Heart right ventricle (tissue), 16 donors: ENCODE data around the gene RPS19. TPM values are rescaled to one million over a fixed set of nuclear protein-coding genes. Genes with fewer than 3 reads are reported as not detected.
A peak's percentile ranks its signal among the peaks of the same experiment; 100 is the strongest.

Experiments used
- ATAC-seq, 8 donors: fragments of 200-7000 bp; cut with Tn5 transposase; one replicate each; pipeline ENCODE4 v1.9.1; 2020; ENCODE audit warnings: mild to moderate bottlenecking in 8 of 8, moderate library complexity in 8 of 8, moderate number of reproducible peaks in 1 of 8
- DNase-seq, 2 donors: peaks; one replicate each; pipeline ENCODE4 v3.0.0-alpha.2; 2020
- H3K27ac ChIP-seq, 10 donors: fragments of 200-600 bp; sonication (generic) in 2 of 10; one replicate each; pipeline versions ENCODE4 v1.5.0 to v1.8.0; 2020 to 2022; ENCODE audit warnings: mild to moderate bottlenecking in 3 of 10
- H3K27me3 ChIP-seq, 7 donors: fragments of 200-600 bp; one replicate each; pipeline ENCODE4 v1.8.0; 2021 to 2022; ENCODE audit warnings: mild to moderate bottlenecking in 2 of 7
- H3K36me3 ChIP-seq, 9 donors: fragments of 200-600 bp; sonication (generic) in 1 of 9; one replicate each; pipeline versions ENCODE4 v1.5.0 to v1.8.0; 2020 to 2022; ENCODE audit warnings: mild to moderate bottlenecking in 2 of 9
- H3K4me1 ChIP-seq, 9 donors: fragments of 200-600 bp; sonication (generic) in 1 of 9; one replicate each; pipeline versions ENCODE4 v1.5.0 to v1.8.0; 2020 to 2022; ENCODE audit warnings: mild to moderate bottlenecking in 4 of 9
- H3K4me3 ChIP-seq, 10 donors: fragments of 200-600 bp; sonication (generic) in 2 of 10; one replicate each; pipeline versions ENCODE4 v1.5.0 to v1.8.0; 2020 to 2022; ENCODE audit warnings: mild to moderate bottlenecking in 7 of 10, moderate library complexity in 2 of 10
- H3K9me3 ChIP-seq, 11 donors: fragments of 200-600 bp in 10 of 11; sonication (generic) in 2 of 11; one replicate each; pipeline versions ENCODE4 v1.5.0 to v1.8.0; 2013 to 2022; ENCODE audit warnings: mild to moderate bottlenecking in 2 of 11, control low read depth in 1 of 11, moderate library complexity in 1 of 11
- WGBS, 2 donors: extraction: QIAGEN DNeasy Blood & Tissue Kit; methylation state at CpG; one replicate each; pipeline ENCODE4 v1.1.7; 2013; ENCODE audit warnings: inconsistent platforms in 1 of 2; 5-methylcytosine and 5-hydroxymethylcytosine counted together
- intact Hi-C, 10 donors: fragments of 100-400 bp; cut with DNase I; formaldehyde crosslinking; loops; one replicate each; pipeline versions ENCODE4 v1.11.1 to v1.14.2; 2022
- polyA plus RNA-seq, 2 donors: library from polyadenylated mRNA; stranded (reverse); fragments of 200-250 nt; gene quantifications; one replicate each; pipeline ENCODE4 v1.2.3, GENCODE V29; 2013
- total RNA-seq, 10 donors: library from RNA; stranded (reverse); fragmentation: NEBNext Ultra II Directional in 3 of 10; extraction: Animal tissue kit (Norgen Biotek cat#: 25700) in 3 of 10; gene quantifications; one replicate each; pipeline versions ENCODE4 v1.2.1 to v1.2.4, GENCODE V29; 2021 to 2023
- TF ChIP-seq, protein P1 (sequence below), 9 donors: fragments of 200-600 bp; sonication (generic) in 2 of 9; IDR thresholded peaks; one replicate each; pipeline versions ENCODE4 v1.5.0 to v1.8.0; 2021 to 2022; ENCODE audit warnings: antibody characterized with exemption in 9 of 9, mild to moderate bottlenecking in 5 of 9, moderate library complexity in 1 of 9
- donor health status: Arrhythmogenic right ventricular cardiomyopathy.
- donor health status: ischemic (EF 13 %, LVEDD 7.1; RV severe dilation, severe dysfunction).
- donor health status: healthy with polysubstance abuse.
- donor health status: DM: no; HTN: yes; CAD: no.
- donor health status: DM: no; HTN: no; CAD: no.
- donor health status: ischemic (EF 25% LVEDD 6.9; RV normal size, moderate dysfunction).
- donor health status: ischemic (EF 25% LVEDD 5.7; RV mildly dilated, moderate dysfunction).
- donor health status: healthy.
- donor health status: DM: yes; HTN: yes; CAD: no.
- donor health status: Ischemic cardiomyopathy.
- donor health status: ischemic (EF 35%, LVEDD 5.7; RV mildly dilated, moderate dysfunction).
- donor health status: nonischemic (EF 11% LVEDD 7.7; RV severe dilation, severe dysfunction).
- donor health status: DM: yes; HTN: yes; CAD: no.
- donor health status: PGD.
- donor health status: ischemic (EF 29% LVEDD 5.4; RV normal size, mild dysfunction).
- donor health status: nonischemic (EF 23%, LVEDD 6.1; RV moderate dilation, normal function).

The RPS19 gene
- total and polyA plus RNA-seq, 12 donors = 446 to 1,996 (median 596) TPM

DNA sequence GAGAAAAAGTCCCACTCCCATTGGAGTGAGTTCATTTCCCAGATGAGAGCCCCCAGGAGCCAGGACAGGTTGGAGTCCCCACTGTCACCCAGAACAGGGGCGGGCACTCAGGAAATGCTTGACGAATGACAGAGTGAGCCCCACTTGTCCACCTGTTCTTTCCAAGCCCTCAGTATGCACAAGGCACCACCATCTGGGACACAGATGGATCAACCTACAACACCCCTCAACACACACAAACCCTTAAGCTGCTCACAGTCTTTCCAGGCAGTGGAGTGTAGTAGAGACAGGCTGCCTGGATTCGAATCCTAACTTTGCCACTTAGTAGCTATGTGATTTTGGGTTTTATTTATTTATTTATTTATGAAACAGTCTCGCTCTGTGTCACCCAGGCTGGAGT, 30.9 kb downstream of the RPS19 start:
- Histone ChIP-seq H3K4me3 (no peak overlapping the region), H3K36me3 (peaks cover 0 to 74% (median 25%) of the 10 kb centered on the region in 9 donors), H3K27ac (no peak overlapping the region), H3K9me3 (no peaks in the 10 kb centered on the region), H3K4me1 (peaks cover 0 to 39% (median 20%) of the 10 kb centered on the region in 9 donors), H3K27me3 (no peaks in the 10 kb centered on the region)
- TF ChIP-seq, protein P1, sequence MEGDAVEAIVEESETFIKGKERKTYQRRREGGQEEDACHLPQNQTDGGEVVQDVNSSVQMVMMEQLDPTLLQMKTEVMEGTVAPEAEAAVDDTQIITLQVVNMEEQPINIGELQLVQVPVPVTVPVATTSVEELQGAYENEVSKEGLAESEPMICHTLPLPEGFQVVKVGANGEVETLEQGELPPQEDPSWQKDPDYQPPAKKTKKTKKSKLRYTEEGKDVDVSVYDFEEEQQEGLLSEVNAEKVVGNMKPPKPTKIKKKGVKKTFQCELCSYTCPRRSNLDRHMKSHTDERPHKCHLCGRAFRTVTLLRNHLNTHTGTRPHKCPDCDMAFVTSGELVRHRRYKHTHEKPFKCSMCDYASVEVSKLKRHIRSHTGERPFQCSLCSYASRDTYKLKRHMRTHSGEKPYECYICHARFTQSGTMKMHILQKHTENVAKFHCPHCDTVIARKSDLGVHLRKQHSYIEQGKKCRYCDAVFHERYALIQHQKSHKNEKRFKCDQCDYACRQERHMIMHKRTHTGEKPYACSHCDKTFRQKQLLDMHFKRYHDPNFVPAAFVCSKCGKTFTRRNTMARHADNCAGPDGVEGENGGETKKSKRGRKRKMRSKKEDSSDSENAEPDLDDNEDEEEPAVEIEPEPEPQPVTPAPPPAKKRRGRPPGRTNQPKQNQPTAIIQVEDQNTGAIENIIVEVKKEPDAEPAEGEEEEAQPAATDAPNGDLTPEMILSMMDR (IDR thresholded peaks at IDR 0.05) = no peak
- DNase-seq = no peak
- no peak for ATAC-seq
- intact Hi-C loops = no loop called here
- WGBS, 2 donors = 92 to 98% methylated on average over 4 of the region's 4 CpGs

DNA sequence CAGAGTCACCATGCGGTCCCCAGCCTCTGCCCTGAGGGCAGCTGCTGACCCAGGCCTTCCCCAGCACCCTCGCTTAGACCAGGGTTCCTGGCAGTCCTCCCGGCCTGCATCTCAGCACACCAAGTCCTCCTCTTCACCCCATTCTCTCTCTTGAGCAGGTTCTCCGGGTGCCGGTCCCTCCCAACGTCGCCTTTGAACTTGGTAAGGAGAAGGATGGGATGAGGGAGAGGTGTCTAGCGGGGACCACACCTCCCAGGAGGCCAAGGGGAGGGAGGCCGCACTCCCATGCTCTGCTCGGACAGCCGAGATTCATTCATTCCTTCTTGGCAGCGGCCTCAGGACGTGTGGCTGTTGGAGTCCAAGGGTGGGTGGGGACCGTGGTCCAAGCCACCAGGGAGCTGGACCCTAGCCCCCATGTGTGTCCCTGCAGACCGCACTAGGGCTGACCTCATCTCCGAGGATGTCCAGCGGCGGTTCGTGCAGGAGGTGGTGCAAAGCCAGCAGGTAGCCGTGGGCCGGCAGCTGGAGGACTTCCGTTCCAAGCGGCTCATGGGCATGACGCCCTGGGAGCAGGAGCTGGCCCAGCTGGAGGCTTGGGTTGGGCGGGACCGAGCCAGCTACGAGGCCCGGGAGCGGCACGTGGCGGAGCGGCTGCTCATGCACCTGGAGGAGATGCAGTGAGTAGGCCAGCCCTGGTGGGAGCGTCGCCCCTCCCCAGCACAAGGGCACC, 32.3 kb downstream of the RPS19 start:
- TF ChIP-seq, protein P1 (IDR thresholded peaks at IDR 0.05) = no peak
- WGBS, 2 donors = 86 to 91% methylated on average over 34 of the region's 34 CpGs

DNA sequence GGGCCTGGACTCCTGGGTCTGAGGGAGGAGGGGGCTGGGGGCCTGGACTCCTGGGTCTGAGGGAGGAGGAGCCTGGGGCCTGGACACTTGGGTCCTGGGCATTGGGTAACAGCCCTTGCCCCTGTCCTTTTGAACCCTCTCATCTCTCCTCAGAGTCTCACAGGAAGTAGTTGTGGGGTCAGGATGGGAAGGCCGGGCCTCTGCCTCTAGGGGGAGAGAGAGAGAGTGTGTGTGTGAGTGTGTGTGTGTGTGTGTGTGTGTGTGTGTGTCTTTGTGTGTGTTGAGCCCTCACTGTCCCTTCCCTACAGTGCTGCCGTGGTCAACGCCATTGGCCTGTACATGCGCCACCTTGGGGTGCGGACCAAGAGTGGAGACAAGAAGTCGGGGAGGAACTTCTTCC, 33.8 kb downstream of the RPS19 start:
- peaks cover 0 to 84% (median 43%) of the 10 kb centered on the region in 9 donors for H3K36me3 ChIP-seq
- no peak overlapping the region for H3K27ac ChIP-seq
- no peaks in the 10 kb centered on the region for H3K27me3 ChIP-seq
- WGBS, 2 donors = 73 to 84% methylated on average over 6 of the region's 6 CpGs
- TF ChIP-seq, protein P1 (IDR thresholded peaks at IDR 0.05) = no peak
- intact Hi-C loops = no loop called here
- no peaks in the 10 kb centered on the region for H3K9me3 ChIP-seq
- peaks cover 0 to 11% (median 0%) of the 10 kb centered on the region in 9 donors for H3K4me1 ChIP-seq
- DNase-seq = no peak
- no peak overlapping the region for H3K4me3 ChIP-seq
- no peak for ATAC-seq

More for the DNA sequence above, 32.3 kb downstream of the RPS19 start:
- H3K36me3 ChIP-seq = peaks cover 0 to 83% (median 30%) of the 10 kb centered on the region in 9 donors
- ATAC-seq (peak in 1 of 8 donors; percentile 11), DNase-seq (no peak)
- peaks cover 0 to 25% (median 6%) of the 10 kb centered on the region in 9 donors for H3K4me1 ChIP-seq
- no peaks in the 10 kb centered on the region for H3K9me3 ChIP-seq
- no peak overlapping the region for H3K4me3 ChIP-seq
- H3K27ac ChIP-seq = no peak overlapping the region
- no peaks in the 10 kb centered on the region for H3K27me3 ChIP-seq
- intact Hi-C loops = no loop called here

DNA sequence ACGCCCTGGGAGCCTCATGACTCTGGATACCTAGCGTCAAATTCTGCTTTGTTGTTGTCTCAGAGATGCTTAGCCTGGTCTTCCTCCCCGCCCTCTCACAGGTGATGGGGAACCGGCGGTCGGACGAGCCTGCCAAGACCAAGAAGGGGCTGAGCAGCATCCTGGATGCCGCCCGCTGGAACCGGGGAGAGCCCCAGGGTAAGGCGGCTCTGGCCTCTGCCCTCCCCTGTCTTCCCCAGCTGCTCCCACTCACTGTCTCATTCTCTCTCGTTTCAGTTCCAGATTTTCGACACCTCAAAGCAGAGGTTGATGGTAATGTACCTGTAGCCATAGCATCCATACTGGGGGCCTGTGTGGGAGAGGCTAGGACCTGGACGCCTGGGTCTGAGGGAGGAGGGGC, 34.3 kb downstream of the RPS19 start:
- no peak overlapping the region for H3K4me3 ChIP-seq
- 82 to 83% methylated on average over 14 of the region's 14 CpGs for WGBS, 2 donors
- TF ChIP-seq, protein P1 (IDR thresholded peaks at IDR 0.05) = no peak

More for the DNA sequence above, 34.3 kb downstream of the RPS19 start:
- intact Hi-C loops = no loop called here
- Histone ChIP-seq H3K4me1 (peaks cover 0 to 8% (median 0%) of the 10 kb centered on the region in 9 donors), H3K9me3 (no peaks in the 10 kb centered on the region), H3K27me3 (no peaks in the 10 kb centered on the region), H3K36me3 (peaks cover 0 to 84% (median 48%) of the 10 kb centered on the region in 9 donors), H3K27ac (no peak overlapping the region)
- ATAC-seq = no peak
- no peak for DNase-seq
